ENCODE results near the gene RHBDF1. TPM values are rescaled to one million over a fixed set of nuclear protein-coding genes. Genes with fewer than 3 reads are reported as not detected.
"Not testable (repeated sequence)": the region's sequence is repeated elsewhere in the genome, so short reads cannot be mapped to it uniquely, and the experiment has no call there.

RHBDF1 gene
- total RNA-seq, 4 donors from 2014 or later: 11.9 to 179 (median 33.8) TPM

DNA sequence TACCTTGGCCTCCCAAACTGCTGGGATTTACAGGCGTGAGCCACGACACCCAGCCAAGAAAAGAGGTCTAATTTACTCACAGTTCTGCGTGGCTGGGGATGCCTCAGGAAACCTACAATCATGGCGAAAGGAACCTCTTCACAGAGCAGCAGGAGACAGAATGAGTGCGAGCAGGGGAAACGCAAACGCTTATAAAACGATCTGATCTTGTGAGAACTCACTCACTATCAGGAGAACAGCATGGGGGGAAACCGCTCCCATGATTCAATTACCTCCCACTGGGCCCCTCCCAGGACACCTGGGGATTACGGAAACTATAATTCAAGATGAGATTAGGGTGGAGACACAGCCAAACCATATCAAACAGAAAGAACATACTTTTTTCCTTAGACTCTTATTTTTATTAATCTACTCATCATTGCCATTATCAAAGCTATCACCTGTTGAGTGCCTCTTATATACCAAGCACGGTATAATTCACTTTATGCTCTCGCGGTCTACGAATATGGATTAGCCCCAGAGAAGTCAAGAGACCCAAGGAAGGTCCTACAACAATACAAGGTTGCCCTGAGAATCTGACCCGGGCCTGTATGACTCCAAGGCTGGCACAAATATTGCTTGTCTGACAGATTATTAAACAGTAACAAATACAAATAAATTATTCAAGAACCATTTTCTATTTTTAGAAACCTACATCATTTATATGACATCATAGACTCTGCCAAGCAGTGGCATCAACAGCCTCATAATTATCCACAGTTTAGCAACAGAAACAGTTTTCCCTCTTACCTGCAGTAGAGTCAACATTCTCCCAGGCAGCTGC is 21.5 kb downstream of the RHBDF1 start:
- intact Hi-C loops (cut with DNase I; ENCODE audit: low total_unique reads) (no loop called here), in situ Hi-C loops (cut with MboI; ENCODE audit: low pct_ligation_motif_present in 1 of 4, low pct_unique_long_range_greater_than_20kb in 1 of 4, low sequenced_read_pairs in 3 of 4) (no loop called here)
- no peaks in the 10 kb centered on the region for H3K9me3 ChIP-seq
- H3K27me3 ChIP-seq: no peaks in the 10 kb centered on the region
- DNase-seq: no peak
- WGBS, 2 donors (ENCODE audit: low coverage in 1 of 2): 87 to 91% methylated on average over 8 to 15 of the region's 15 CpGs
- TF ChIP-seq, protein P1, sequence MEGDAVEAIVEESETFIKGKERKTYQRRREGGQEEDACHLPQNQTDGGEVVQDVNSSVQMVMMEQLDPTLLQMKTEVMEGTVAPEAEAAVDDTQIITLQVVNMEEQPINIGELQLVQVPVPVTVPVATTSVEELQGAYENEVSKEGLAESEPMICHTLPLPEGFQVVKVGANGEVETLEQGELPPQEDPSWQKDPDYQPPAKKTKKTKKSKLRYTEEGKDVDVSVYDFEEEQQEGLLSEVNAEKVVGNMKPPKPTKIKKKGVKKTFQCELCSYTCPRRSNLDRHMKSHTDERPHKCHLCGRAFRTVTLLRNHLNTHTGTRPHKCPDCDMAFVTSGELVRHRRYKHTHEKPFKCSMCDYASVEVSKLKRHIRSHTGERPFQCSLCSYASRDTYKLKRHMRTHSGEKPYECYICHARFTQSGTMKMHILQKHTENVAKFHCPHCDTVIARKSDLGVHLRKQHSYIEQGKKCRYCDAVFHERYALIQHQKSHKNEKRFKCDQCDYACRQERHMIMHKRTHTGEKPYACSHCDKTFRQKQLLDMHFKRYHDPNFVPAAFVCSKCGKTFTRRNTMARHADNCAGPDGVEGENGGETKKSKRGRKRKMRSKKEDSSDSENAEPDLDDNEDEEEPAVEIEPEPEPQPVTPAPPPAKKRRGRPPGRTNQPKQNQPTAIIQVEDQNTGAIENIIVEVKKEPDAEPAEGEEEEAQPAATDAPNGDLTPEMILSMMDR (IDR thresholded peaks at IDR 0.05): no peak
- TF ChIP-seq EP300 (IDR thresholded peaks at IDR 0.05; ENCODE audit: low read depth) (no peak), POLR2A (IDR thresholded peaks at IDR 0.05) (no peak), POLR2AphosphoS5 (IDR thresholded peaks at IDR 0.05) (no peak)
- H3K27ac ChIP-seq: no peak overlapping the region
- no peak overlapping the region for H3K4me3 ChIP-seq
- H3K4me1 ChIP-seq: peaks cover 3 to 26% (median 9%) of the 10 kb centered on the region in 4 donors
- peaks cover 0 to 14% (median 0%) of the 10 kb centered on the region in 4 donors for H3K36me3 ChIP-seq

DNA sequence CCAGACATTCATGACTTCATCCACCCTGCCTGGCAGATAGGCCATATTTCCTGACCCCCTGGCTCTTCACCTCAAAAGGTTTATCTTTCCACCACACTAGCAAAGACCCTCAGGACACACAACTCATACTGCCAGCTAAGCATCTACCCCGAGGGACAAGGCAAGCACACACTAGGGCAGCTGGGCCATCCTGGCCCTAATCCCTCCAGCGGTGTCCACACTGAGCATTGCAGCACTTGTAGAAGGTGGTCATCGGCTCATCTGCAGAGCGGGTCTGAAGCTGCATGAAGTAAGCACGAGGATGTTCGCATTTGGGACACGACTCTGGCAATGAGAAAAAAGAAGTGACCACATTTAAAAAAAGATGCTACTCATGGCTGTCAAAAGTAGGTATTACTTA is 25.2 kb downstream of the RHBDF1 start:
- H3K27me3 ChIP-seq: no peaks in the 10 kb centered on the region
- TF ChIP-seq EP300 (IDR thresholded peaks at IDR 0.05; ENCODE audit: low read depth) (no peak), POLR2A (IDR thresholded peaks at IDR 0.05) (no peak), POLR2AphosphoS5 (IDR thresholded peaks at IDR 0.05) (no peak)
- TF ChIP-seq, protein P1 (IDR thresholded peaks at IDR 0.05): no peak
- WGBS, 2 donors (ENCODE audit: low coverage in 1 of 2): 95 to 100% methylated on average over 3 to 7 of the region's 7 CpGs
- intact Hi-C loops (cut with DNase I; ENCODE audit: low total_unique reads): no loop called here
- H3K4me1 ChIP-seq: peaks cover 0 to 12% (median 2%) of the 10 kb centered on the region in 4 donors
- in situ Hi-C loops (cut with MboI; ENCODE audit: low pct_ligation_motif_present in 1 of 4, low pct_unique_long_range_greater_than_20kb in 1 of 4, low sequenced_read_pairs in 3 of 4): no loop called here
- no peak overlapping the region for H3K27ac ChIP-seq
- H3K9me3 ChIP-seq: no peaks in the 10 kb centered on the region
- DNase-seq: no peak
- no peak overlapping the region for H3K4me3 ChIP-seq
- H3K36me3 ChIP-seq: peaks cover 0 to 18% (median 0%) of the 10 kb centered on the region in 4 donors

- H3K36me3 ChIP-seq: peaks cover 0 to 18% (median 0%) of the 10 kb centered on the region in 4 donors
- H3K27ac ChIP-seq; H3K4me1 ChIP-seq; H3K9me3 ChIP-seq; H3K4me3 ChIP-seq; intact Hi-C loops (cut with DNase I; ENCODE audit: low total_unique reads); DNase-seq; H3K27me3 ChIP-seq; in situ Hi-C loops (cut with MboI; ENCODE audit: low pct_ligation_motif_present in 1 of 4, low pct_unique_long_range_greater_than_20kb in 1 of 4, low sequenced_read_pairs in 3 of 4): not testable (repeated sequence)
- 89 to 94% methylated on average over 4 to 7 of the region's 7 CpGs for WGBS, 2 donors (ENCODE audit: low coverage in 1 of 2)
These were observed 25.9 kb downstream of the RHBDF1 start for GRCh38 chr16:46510-46909.

- H3K9me3 ChIP-seq: no peaks in the 10 kb centered on the region
- intact Hi-C loops (cut with DNase I; ENCODE audit: low total_unique reads) (no loop called here), in situ Hi-C loops (cut with MboI; ENCODE audit: low pct_ligation_motif_present in 1 of 4, low pct_unique_long_range_greater_than_20kb in 1 of 4, low sequenced_read_pairs in 3 of 4) (no loop called here)
- H3K4me1 ChIP-seq: no peaks in the 10 kb centered on the region
- no peak overlapping the region for H3K4me3 ChIP-seq
- TF ChIP-seq POLR2A (IDR thresholded peaks at IDR 0.05): no peak
- no peak for TF ChIP-seq POLR2AphosphoS5 (IDR thresholded peaks at IDR 0.05)
- TF ChIP-seq, protein P1 (IDR thresholded peaks at IDR 0.05): no peak
- TF ChIP-seq EP300 (IDR thresholded peaks at IDR 0.05; ENCODE audit: low read depth): no peak
- H3K27ac ChIP-seq: no peak overlapping the region
- 90 to 91% methylated on average over 4 to 5 of the region's 5 CpGs for WGBS, 2 donors (ENCODE audit: low coverage in 1 of 2)
- DNase-seq: no peak
- H3K27me3 ChIP-seq: no peaks in the 10 kb centered on the region
- peaks cover 0 to 13% (median 0%) of the 10 kb centered on the region in 4 donors for H3K36me3 ChIP-seq
These were observed 27.0 kb downstream of the RHBDF1 start for GRCh38 chr16:45454-45853.

Data from transverse colon (tissue), 4 donors.